Right kidney (tissue), 1 donor: Measurements from ENCODE around the gene APOBEC2.

Source experiments
- DNase-seq: peaks from one replicate; pipeline ENCODE4 v3.0.0-alpha.2; 2016

The APOBEC2 gene

DNA sequence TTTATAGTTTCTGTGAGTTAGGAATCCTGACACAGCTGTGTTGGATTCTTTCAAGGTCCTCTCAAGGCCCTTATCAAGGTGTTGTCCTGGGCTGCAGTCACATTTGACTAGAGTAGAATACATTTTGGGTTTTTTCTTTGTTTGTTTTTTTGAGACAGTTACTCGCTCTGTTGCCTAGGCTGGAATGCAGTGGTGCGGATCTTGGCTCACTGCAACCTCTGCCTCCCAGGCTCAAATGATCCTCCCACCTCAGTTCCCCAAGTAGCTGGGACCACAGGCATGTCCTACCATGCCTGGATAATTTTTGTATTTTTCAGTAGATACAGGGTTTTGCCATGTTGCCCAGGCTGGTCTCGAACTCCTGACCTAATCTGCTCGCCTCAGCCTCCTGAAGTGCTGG lies 35.4 kb downstream of the APOBEC2 start:
- DNase-seq, result peak; percentile 25

DNA sequence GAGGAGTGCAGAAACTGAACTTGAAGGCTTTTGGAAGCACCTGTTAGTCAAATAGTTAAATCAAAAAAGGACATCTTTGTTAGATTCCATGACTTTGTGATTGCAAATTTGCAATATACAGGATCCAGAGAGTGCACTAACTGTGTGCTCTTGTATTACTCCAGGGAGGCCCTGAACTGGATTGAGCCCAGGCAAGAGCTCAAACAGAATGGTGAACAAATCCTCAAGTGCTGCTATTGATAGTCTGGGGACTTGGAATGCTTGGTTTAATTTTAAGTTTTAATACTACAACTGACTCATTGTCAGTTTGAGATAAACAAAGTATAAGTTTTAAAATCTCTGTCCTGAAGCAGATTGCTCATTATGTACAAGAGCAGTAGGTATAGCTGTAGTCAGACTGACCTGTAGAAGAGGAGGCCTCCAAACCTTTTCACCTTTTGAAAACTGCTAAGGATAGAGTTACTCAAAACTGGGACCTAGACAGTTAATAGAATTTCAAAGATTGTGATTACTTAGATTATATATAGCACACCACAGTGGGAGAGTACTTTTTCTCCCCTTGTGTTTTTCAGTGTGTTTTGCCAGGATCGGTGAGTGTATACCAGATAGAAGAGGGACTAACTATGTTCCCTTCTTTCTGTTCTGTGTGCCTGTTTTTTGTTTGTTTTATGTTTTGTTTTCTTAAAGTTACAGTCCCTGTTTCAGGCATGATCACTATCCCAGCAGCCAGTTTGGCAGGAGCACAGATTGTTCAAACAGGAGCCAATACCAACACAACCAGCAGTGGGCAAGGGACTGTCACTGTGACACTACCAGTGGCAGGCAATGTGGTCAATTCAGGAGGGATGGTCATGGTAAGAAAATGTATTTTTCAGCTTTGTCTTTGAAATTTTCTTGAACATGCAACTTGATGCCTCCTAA lies 38.1 kb downstream of the APOBEC2 start:
- DNase-seq, result no peak

DNA sequence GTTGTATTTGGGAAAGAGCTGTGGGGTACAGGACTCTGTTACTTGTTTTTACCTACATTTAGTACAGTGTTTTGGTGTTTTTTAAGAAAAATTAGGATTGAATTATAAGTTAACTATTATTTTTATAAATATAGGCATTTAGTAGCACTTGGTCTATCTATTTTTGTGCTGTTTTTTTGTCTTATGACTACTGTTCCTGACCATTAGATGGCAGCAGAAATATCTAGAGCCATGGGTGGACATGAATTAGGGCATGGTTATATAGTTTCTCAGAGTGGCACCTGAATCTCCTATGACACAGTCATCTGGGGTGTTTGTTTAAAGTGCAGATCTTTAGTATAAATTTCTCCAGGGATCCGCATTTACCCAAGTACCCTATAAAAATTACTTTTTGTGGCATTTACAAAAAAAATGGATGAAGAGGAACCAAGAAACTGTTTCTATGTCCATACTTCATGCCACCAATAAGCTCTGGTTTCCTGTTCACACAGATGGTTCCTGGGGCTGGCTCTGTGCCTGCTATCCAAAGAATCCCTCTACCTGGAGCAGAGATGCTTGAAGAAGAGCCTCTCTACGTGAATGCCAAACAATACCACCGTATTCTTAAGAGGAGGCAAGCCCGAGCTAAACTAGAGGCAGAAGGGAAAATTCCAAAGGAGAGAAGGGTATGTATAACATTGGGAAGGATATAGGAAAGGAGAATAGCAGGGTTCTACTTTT lies 39.6 kb downstream of the APOBEC2 start:
- DNase-seq, result no peak

DNA sequence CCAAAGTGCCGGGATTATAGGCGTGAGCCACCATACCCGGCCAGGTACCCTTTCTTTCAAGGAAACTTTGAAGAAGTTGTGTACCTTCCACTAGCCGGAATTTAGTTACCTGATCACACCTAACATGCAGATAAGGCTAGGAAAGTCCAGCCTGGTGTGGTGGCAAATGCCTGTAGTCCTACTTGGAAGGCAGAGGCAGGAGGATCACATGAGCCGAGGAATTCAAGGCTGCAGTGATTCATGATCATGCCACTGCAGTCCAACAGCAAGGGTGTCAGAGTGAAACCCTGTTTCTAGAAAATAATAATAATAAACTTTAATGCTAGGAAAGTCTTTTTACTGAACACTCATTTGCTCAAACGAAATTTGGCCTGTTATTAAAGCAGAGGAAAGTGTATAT lies 40.7 kb downstream of the APOBEC2 start:
- no peak for DNase-seq

DNA sequence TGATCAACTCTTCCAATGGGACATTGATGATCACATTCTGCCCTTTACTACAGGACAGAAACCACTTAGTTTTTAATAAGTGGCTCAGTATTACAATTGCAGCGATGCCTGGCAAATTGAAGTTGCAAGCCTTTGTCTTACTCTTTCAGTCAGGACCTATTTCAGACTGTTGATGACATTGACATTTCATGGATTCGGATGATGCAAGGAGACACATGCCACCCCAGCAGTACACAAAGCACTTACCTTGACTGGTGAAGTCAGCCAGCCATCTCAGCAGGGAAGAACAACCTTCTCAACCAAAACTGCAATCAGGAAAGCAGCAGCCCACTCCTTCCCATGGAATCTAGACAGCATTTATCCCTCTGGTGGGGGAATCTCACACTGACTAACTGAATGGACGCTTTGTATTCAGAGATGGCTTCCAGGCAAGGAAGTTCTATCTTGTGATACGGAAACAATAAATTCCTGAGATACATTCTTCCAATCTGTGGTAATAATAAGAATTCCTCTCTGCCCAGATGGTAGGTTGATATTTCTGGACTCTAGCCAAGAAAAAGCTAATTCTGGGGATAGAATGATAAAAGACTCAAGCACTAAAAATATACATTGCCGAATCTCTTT lies 44.6 kb downstream of the APOBEC2 start:
- no peak for DNase-seq

DNA sequence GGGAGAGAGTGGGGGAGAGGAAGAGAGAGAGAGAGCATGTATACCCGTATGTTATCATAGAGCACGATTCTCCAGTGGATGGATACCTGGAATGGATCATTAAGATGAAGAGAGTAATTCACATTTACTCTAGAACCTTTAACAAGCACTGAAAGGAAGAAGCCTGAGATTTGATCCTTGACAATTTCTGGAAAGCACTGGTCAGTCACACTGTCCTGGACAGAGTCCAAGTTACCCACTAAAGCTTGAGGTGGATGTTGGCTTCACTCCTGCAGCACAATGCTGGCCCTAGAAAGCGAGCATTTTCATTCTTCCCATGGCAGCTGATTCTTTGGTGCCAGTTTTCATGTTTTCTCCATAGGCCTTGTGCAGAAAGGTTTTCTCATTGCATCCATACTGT lies 45.4 kb downstream of the APOBEC2 start:
- DNase-seq, result no peak

DNA sequence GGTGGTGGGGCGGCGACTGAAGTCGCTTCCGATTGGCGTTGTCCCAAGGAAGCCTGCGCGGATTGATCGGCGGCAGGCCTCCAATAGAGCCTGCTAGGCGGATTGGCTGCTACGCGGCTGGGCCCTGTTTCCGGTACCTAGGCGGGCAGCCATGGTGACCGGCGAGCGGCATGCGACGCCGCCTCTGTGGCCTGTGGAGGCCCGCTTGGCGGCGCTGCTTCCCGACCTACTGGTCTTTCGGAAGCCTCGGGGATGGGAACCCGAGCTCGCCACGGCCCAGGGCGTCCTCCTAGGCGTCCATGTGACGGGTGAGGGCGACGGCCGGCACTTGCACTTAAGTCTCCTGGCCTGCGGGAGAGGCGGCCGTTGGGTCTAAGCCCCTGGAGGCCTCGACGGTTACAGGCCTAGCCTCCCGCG lies 47.9 kb downstream of the APOBEC2 start:
- no peak for DNase-seq

DNA sequence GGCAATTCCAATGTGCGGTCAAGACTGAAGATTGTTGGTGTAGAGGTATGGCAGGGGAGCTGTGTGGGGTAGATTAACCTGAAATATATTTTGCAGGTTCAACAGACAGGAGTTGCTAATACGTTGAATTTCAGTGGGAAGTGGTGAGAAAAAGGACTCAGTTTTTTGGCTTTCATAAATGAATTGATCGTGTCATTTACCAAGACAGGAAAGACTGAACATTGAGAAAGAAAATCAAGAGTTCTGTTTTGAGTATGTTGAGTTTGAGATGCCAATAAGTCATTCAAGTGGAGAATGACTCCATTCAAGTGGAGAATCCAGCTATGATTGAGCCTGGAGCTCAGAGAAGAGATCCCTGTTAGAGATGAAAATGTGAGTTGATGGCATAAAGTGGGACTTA lies 50.8 kb downstream of the APOBEC2 start:
- no peak for DNase-seq

DNA sequence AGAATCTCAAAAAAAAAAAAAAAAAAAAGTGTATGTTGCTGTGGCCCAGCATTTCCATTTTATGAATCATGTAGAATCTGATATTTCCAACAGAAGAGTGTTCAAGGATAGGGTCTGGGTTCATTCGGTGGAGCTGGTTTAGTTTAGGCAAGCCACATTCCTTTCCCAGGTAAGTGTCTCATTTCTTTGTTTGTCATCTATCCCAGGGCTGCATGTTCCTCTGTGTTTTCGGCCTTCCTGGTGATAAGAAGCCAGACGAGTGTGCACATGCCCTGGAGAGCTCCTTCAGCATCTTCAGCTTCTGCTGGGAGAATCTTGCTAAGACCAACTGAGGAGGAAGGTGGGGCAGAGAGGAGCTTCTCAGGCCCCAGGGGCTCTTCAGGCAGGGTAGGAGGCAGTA lies 58.0 kb downstream of the APOBEC2 start:
- DNase-seq, result no peak
